Neuronal stem cell (in vitro differentiated cells): ENCODE measurements around the gene SLC22A7.
A peak's percentile ranks its signal among the peaks of the same experiment; 100 is the strongest.

Source experiments
- DNase-seq: peaks from one replicate; pipeline ENCODE4 v3.0.0-alpha.2; 2013; ENCODE audit warnings: low spot score
- H2AFZ ChIP-seq: one replicate; pipeline ENCODE4 v1.6.1; 2013; ENCODE audit warnings: mild to moderate bottlenecking, low read length, inconsistent platforms
- H2AK5ac ChIP-seq: 2 replicates; pipeline ENCODE4 v1.6.1; 2013; ENCODE audit warnings: low read depth, mild to moderate bottlenecking, inconsistent platforms, low read length, moderate library complexity, mixed read lengths
- H2BK120ac ChIP-seq: 2 replicates; pipeline ENCODE4 v1.6.1; 2013; ENCODE audit warnings: low read depth, mild to moderate bottlenecking, inconsistent platforms, low read length, moderate library complexity, mixed read lengths
- H2BK12ac ChIP-seq: one replicate; pipeline ENCODE4 v1.6.1; 2013; ENCODE audit warnings: low read length, inconsistent platforms
- H2BK15ac ChIP-seq: 2 replicates; pipeline ENCODE4 v1.6.1; 2013; ENCODE audit warnings: mild to moderate bottlenecking, low read length, inconsistent platforms, mixed read lengths
- H2BK5ac ChIP-seq: one replicate; pipeline ENCODE4 v1.6.1; 2013; ENCODE audit warnings: inconsistent platforms, mild to moderate bottlenecking, low read length, moderate library complexity
- H3K14ac ChIP-seq: one replicate; pipeline ENCODE4 v1.6.1; 2013; ENCODE audit warnings: low read length, inconsistent platforms
- H3K18ac ChIP-seq: 2 replicates; pipeline ENCODE4 v1.6.1; 2013; ENCODE audit warnings: low read length, inconsistent platforms
- H3K23ac ChIP-seq: 2 replicates; pipeline ENCODE4 v1.6.1; 2013; ENCODE audit warnings: low read depth, mild to moderate bottlenecking, mixed read lengths, low read length, inconsistent platforms; ENCODE audit not compliant: poor library complexity
- H3K27ac ChIP-seq: replicated peaks from 3 replicates; pipeline ENCODE4 v1.5.1; 2013; ENCODE audit warnings: low read length, inconsistent platforms
- H3K27me3 ChIP-seq, 3 experiments: 2 replicates each; pipeline ENCODE4 v1.6.1; 2013; ENCODE audit warnings: low read length in 3 of 3, mild to moderate bottlenecking in 2 of 3, inconsistent platforms in 1 of 3, low read depth in 1 of 3, mixed read lengths in 1 of 3, moderate library complexity in 1 of 3; ENCODE audit not compliant: control insufficient read depth in 3 of 3, insufficient read depth in 3 of 3
- H3K36me3 ChIP-seq, 2 donors: replicated peaks in 1 of 2; 2 replicates each; pipeline ENCODE4 v1.6.1; 2013; ENCODE audit warnings: low read length in 2 of 2; ENCODE audit not compliant: control insufficient read depth in 2 of 2, insufficient read depth in 2 of 2
- H3K4ac ChIP-seq: 2 replicates; pipeline ENCODE4 v1.6.1; 2013; ENCODE audit warnings: inconsistent platforms, mild to moderate bottlenecking, low read length, moderate library complexity
- H3K4me1 ChIP-seq, 2 donors: 1 replicate in 1 of 2; 2 replicates in 1 of 2; pipeline ENCODE4 v1.6.1; 2013; ENCODE audit warnings: low read length in 2 of 2, low read depth in 1 of 2; ENCODE audit not compliant: control insufficient read depth in 2 of 2, insufficient read depth in 1 of 2
- H3K4me2 ChIP-seq: one replicate; pipeline ENCODE4 v1.6.1; 2013; ENCODE audit warnings: mild to moderate bottlenecking, low read length, inconsistent platforms; ENCODE audit not compliant: insufficient read depth, poor library complexity, severe bottlenecking
- H3K4me3 ChIP-seq, 2 donors: 2 replicates each; pipeline ENCODE4 v1.5.1; 2013; ENCODE audit warnings: low read length in 2 of 2, mild to moderate bottlenecking in 2 of 2, inconsistent platforms in 1 of 2, moderate library complexity in 1 of 2
- H3K79me1 ChIP-seq: one replicate; pipeline ENCODE4 v1.6.1; 2013; ENCODE audit warnings: low read depth, mild to moderate bottlenecking, inconsistent platforms, low read length, moderate library complexity
- H3K9ac ChIP-seq: one replicate; pipeline ENCODE4 v1.6.1; 2013; ENCODE audit warnings: mild to moderate bottlenecking, low read depth, low read length, inconsistent platforms; ENCODE audit not compliant: poor library complexity
- H3K9me3 ChIP-seq, 2 donors: replicated peaks in 1 of 2; 2 replicates each; pipeline versions ENCODE3 to v1.6.1; 2013; ENCODE audit warnings: low read length in 2 of 2, mild to moderate bottlenecking in 2 of 2, inconsistent platforms in 1 of 2, low read depth in 1 of 2, mixed read lengths in 1 of 2, moderate library complexity in 1 of 2; ENCODE audit not compliant: control insufficient read depth in 2 of 2, insufficient read depth in 1 of 2
- H4K8ac ChIP-seq: one replicate; pipeline ENCODE4 v1.6.1; 2013; ENCODE audit warnings: low read depth, mild to moderate bottlenecking, inconsistent platforms, low read length, moderate library complexity
- H4K91ac ChIP-seq: one replicate; pipeline ENCODE4 v1.6.1; 2013; ENCODE audit warnings: low read length, low read depth, mild to moderate bottlenecking, inconsistent platforms; ENCODE audit not compliant: poor library complexity
- WGBS, 2 donors: extraction: QIAGEN DNeasy Blood & Tissue Kit; methylation state at CpG; one replicate each; pipeline ENCODE4 v1.1.7; 2013; ENCODE audit warnings: missing lambda C conversion rate in 2 of 2, mixed read lengths in 1 of 2; ENCODE audit not compliant: insufficient read length in 2 of 2, insufficient replicate concordance in 1 of 2; ENCODE audit errors: extremely low coverage in 2 of 2; 5-methylcytosine and 5-hydroxymethylcytosine counted together

The SLC22A7 gene

DNA sequence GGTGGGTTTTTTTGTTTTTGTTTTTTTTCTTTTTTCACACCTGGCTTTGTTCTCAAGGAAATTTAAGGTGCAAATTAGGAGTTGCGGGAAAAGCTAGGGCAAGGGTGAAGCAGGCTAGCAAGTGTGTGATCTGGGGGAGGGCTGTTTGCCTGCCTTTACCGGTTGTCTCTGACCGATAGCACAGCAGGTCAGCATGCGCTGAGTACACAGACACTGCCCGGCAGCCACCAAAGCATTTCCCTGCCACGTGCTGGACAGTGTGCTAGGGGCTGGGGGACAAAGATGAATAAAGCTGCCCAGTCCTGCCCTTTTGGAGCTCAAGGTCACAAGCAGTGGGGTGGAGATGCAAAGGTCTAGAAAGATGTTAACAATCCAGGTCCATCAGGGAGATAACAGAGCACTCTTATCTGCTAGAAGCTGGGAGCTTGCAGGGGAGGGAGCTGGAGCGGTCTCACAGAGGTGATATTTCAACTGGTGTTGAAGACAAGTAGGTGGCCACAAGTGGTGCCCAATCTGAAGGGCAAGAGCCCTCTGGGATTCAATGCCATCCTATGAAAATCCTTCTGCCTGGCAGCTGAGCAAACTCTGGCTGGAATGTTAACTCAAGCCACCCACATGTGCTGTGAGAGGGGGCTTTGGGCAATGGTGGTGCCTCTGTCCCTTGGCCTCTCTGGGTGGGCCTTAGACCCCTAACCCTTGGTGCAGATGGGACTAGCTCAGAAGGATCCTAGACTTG, 30.3 kb upstream of the SLC22A7 start:
- Histone ChIP-seq H3K23ac (no peak overlapping the region), H4K8ac (no peak overlapping the region), H3K27me3 (peaks cover 0 to 4% (median 0%) of the 10 kb centered on the region in 3 experiments), H3K4me2 (no peak overlapping the region), H2AFZ (peak overlapping the region; percentile 70), H3K4me1 (peaks cover 14 to 18% of the 10 kb centered on the region in 2 donors), H3K9ac (no peak overlapping the region), H3K36me3 (no peaks in the 10 kb centered on the region), H4K91ac (no peak overlapping the region), H3K79me1 (no peaks in the 10 kb centered on the region), H3K18ac (no peak overlapping the region), H2BK120ac (no peak overlapping the region), H3K27ac (no peak overlapping the region), H2AK5ac (no peak overlapping the region), H3K9me3 (no peaks in the 10 kb centered on the region), H2BK12ac (no peak overlapping the region), H2BK5ac (no peak overlapping the region), H3K14ac (no peak overlapping the region), H2BK15ac (no peak overlapping the region), H3K4ac (no peak overlapping the region), H3K4me3 (no peak overlapping the region)
- DNase-seq: no peak
- WGBS, 2 donors: no CpG with 5 or more reads among the region's 7 CpGs

DNA sequence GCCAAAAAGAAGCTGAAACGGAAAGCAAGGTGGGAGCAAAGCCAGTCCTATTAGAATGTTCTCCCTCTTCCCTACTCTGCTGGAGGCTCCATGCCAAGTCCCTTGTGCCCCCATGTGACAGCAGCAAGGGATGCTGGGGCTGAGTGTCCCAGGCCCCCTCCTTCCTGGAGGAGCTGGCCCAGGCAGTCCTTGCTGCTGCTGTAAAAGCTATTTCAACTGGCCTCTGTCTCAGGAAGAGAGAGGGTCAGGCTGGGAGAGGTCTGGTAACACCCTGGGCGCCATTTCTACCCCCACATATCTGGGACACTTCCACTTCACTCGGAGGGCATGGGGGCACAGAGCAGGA, 29.7 kb upstream of the SLC22A7 start:
- H3K9me3 ChIP-seq: no peaks in the 10 kb centered on the region
- no peaks in the 10 kb centered on the region for H3K36me3 ChIP-seq
- H2BK15ac ChIP-seq: no peak overlapping the region
- H2BK5ac ChIP-seq: no peak overlapping the region
- H3K4me3 ChIP-seq: no peak overlapping the region
- peak overlapping the region; percentile 70 for H2AFZ ChIP-seq
- no peak overlapping the region for H3K23ac ChIP-seq
- H3K4me1 ChIP-seq: peaks cover 14 to 18% of the 10 kb centered on the region in 2 donors
- no peak overlapping the region for H3K4ac ChIP-seq
- no peak overlapping the region for H2BK12ac ChIP-seq
- no peak overlapping the region for H4K8ac ChIP-seq
- no peak for DNase-seq
- H3K79me1 ChIP-seq: no peaks in the 10 kb centered on the region
- peaks cover 0 to 4% (median 2%) of the 10 kb centered on the region in 3 experiments for H3K27me3 ChIP-seq
- no peak overlapping the region for H3K4me2 ChIP-seq
- H3K18ac ChIP-seq: no peak overlapping the region
- no peak overlapping the region for H2AK5ac ChIP-seq
- H4K91ac ChIP-seq: no peak overlapping the region
- no CpG with 5 or more reads among the region's 3 CpGs for WGBS, 2 donors
- no peak overlapping the region for H3K27ac ChIP-seq
- no peak overlapping the region for H2BK120ac ChIP-seq
- H3K14ac ChIP-seq: no peak overlapping the region
- no peak overlapping the region for H3K9ac ChIP-seq

GRCh38 chr6:43268782-43269272, 29.2 kb upstream of the SLC22A7 start:
- WGBS, 2 donors: no CpG with 5 or more reads among the region's 10 CpGs
- peaks cover 0 to 7% (median 4%) of the 10 kb centered on the region in 3 experiments for H3K27me3 ChIP-seq

GRCh38 chr6:43269273-43270007, 28.6 kb upstream of the SLC22A7 start:
- Histone ChIP-seq H4K8ac (no peak overlapping the region), H2BK120ac (no peak overlapping the region), H3K18ac (peak overlapping the region; percentile 84), H3K4me2 (peak overlapping the region; percentile 40), H2BK12ac (peak overlapping the region; percentile 24), H3K9me3 (no peaks in the 10 kb centered on the region), H3K4me3 (no peak overlapping the region), H3K36me3 (no peaks in the 10 kb centered on the region), H3K23ac (peak overlapping the region; percentile 25), H3K27me3 (peaks cover 0 to 13% (median 10%) of the 10 kb centered on the region in 3 experiments), H3K4ac (no peak overlapping the region), H3K4me1 (peaks cover 14 to 18% of the 10 kb centered on the region in 2 donors), H2BK15ac (no peak overlapping the region), H2BK5ac (peak overlapping the region; percentile 20), H2AK5ac (no peak overlapping the region), H3K14ac (peak overlapping the region; percentile 9), H2AFZ (no peak overlapping the region), H3K9ac (no peak overlapping the region), H4K91ac (no peak overlapping the region), H3K79me1 (no peaks in the 10 kb centered on the region), H3K27ac (no peak overlapping the region)
- no CpG with 5 or more reads among the region's 44 CpGs for WGBS, 2 donors
- no peak for DNase-seq

More at GRCh38 chr6:43268782-43269272, 29.2 kb upstream of the SLC22A7 start:
- Histone ChIP-seq H3K79me1 (no peaks in the 10 kb centered on the region), H3K23ac (peak overlapping the region; percentile 25), H2BK12ac (no peak overlapping the region), H4K8ac (no peak overlapping the region), H2AFZ (no peak overlapping the region), H3K27ac (no peak overlapping the region), H3K4me2 (no peak overlapping the region), H3K9me3 (no peaks in the 10 kb centered on the region), H2BK5ac (peak overlapping the region; percentile 20), H3K14ac (no peak overlapping the region), H3K4me3 (no peak overlapping the region), H3K36me3 (no peaks in the 10 kb centered on the region), H3K4ac (no peak overlapping the region), H4K91ac (no peak overlapping the region), H2BK120ac (no peak overlapping the region), H3K18ac (no peak overlapping the region), H3K4me1 (peaks cover 14 to 18% of the 10 kb centered on the region in 2 donors), H2BK15ac (no peak overlapping the region), H2AK5ac (no peak overlapping the region), H3K9ac (no peak overlapping the region)
- DNase-seq: no peak
